GM18951 (cell line): ENCODE measurements around the gene E2F8.

Experiments
- POLR2A ChIP-seq: IDR thresholded peaks from 4 replicates; pipeline ENCODE4 v1.6.1; 2011; ENCODE audit warnings: mild to moderate bottlenecking; ENCODE audit not compliant: insufficient read length, insufficient read depth; ENCODE audit errors: extremely low read depth
- in situ Hi-C: fragments of 300-500 bp; cut with MboI; formaldehyde crosslinking; loops from one replicate; pipeline ENCODE4 v1.12.0; 2022; ENCODE audit warnings: low sequenced_read_pairs, mixed read lengths, inconsistent platforms; ENCODE audit not compliant: unreplicated experiment

Gene E2F8

GRCh38 chr11:19200410-19201201 lies 40.1 kb downstream of the E2F8 start:
- no peak for TF ChIP-seq POLR2A
- in situ Hi-C loops = no loop called here

- no peak for TF ChIP-seq POLR2A
- in situ Hi-C loops = no loop called here
These were observed 41.0 kb downstream of the E2F8 start for GRCh38 chr11:19199771-19200170.

- in situ Hi-C loops = no loop called here
- no peak for TF ChIP-seq POLR2A
These were observed 41.7 kb downstream of the E2F8 start for GRCh38 chr11:19199048-19199447.

- in situ Hi-C loops = no loop called here
These were observed 44.3 kb downstream of the E2F8 start for GRCh38 chr11:19196432-19196831.

GRCh38 chr11:19194620-19195308 lies 46.0 kb downstream of the E2F8 start:
- in situ Hi-C loops = no loop called here
- no peak for TF ChIP-seq POLR2A

More at GRCh38 chr11:19196432-19196831, 44.3 kb downstream of the E2F8 start:
- TF ChIP-seq POLR2A = no peak

GRCh38 chr11:19193916-19194315 lies 46.8 kb downstream of the E2F8 start:
- no peak for TF ChIP-seq POLR2A
- in situ Hi-C loops = no loop called here

GRCh38 chr11:19191530-19192169 lies 49.1 kb downstream of the E2F8 start:
- in situ Hi-C loops = no loop called here
- TF ChIP-seq POLR2A = no peak

- in situ Hi-C loops = no loop called here
- no peak for TF ChIP-seq POLR2A
These were observed 52.9 kb downstream of the E2F8 start for GRCh38 chr11:19187833-19188258.

GRCh38 chr11:19187114-19187832 lies 53.5 kb downstream of the E2F8 start:
- in situ Hi-C loops = no loop called here
- no peak for TF ChIP-seq POLR2A

- TF ChIP-seq POLR2A = no peak
- in situ Hi-C loops = no loop called here
These were observed 55.2 kb downstream of the E2F8 start for GRCh38 chr11:19185516-19186052.

- in situ Hi-C loops = no loop called here
These were observed 55.7 kb downstream of the E2F8 start for GRCh38 chr11:19185036-19185435.

GRCh38 chr11:19183646-19184045 lies 57.1 kb downstream of the E2F8 start:
- TF ChIP-seq POLR2A = no peak
- in situ Hi-C loops = no loop called here

More at GRCh38 chr11:19185036-19185435, 55.7 kb downstream of the E2F8 start:
- no peak for TF ChIP-seq POLR2A
